Measurements from ENCODE around the gene CCDC112. TPM values are rescaled to one million over a fixed set of nuclear protein-coding genes. Genes with fewer than 3 reads are reported as not detected.
A peak's percentile ranks its signal among the peaks of the same experiment; 100 is the strongest.

CCDC112 gene
- total and polyA plus RNA-seq, 2 of the 13 experiments (the other 11 are each of a cell fraction or from before 2014, with no cell fraction given): 1.1 to 2.8 TPM

DNA sequence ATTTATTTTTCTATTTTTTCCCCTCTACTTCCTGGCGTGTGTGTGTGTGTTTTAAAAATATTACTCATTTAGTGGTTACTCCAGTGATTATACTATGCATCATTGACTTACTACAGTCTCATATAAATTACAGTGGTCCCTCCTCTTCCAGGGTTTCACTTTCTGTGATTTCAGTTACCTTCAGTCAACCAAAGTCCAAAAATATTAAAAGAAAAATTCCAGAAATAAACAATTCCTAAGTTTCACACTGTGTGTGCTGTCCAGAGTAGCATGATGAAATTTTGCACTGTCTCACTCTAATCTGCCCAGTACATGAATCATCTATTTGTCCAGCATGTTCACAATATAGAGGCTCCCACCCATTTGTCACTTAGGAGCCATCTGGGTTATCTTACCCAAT lies 47.4 kb upstream of the CCDC112 start:
- ATAC-seq: peak; percentile 80
- Histone ChIP-seq H3K27me3 (ENCODE audit: control insufficient read depth in 1 of 2, insufficient read depth in 2 of 2, low read length in 2 of 2) (no peaks in the 10 kb centered on the region), H2AFZ (ENCODE audit: low read length) (no peak overlapping the region), H3K27ac (ENCODE audit: extremely low read length, insufficient read depth, low read length) (no peak overlapping the region), H3K4me3 (replicated peaks in 1 of 3; ENCODE audit: insufficient read depth in 1 of 3, low read depth in 2 of 3, low read length in 3 of 3) (no peak overlapping the region), H3K36me3 (replicated peaks in 1 of 2; ENCODE audit: control insufficient read depth in 1 of 2, insufficient read depth in 2 of 2, low read length in 2 of 2) (no peaks in the 10 kb centered on the region), H4K20me1 (ENCODE audit: insufficient read depth, low read length) (no peaks in the 10 kb centered on the region), H3K4me1 (ENCODE audit: insufficient read depth, low read length) (peaks cover 7% of the 10 kb centered on the region), H3K79me2 (ENCODE audit: insufficient read depth, low read length) (no peaks in the 10 kb centered on the region), H3K9me3 (ENCODE audit: low read length) (no peaks in the 10 kb centered on the region), H3K9ac (ENCODE audit: insufficient read depth, low read depth, low read length) (no peak overlapping the region), H3K4me2 (ENCODE audit: low read depth, low read length) (no peak overlapping the region)
- WGBS (ENCODE audit: low lambda C conversion rate): 3% methylated on average over 1 of the region's 1 CpG
- ChIA-PET POLR2A (no interaction called here), CTCF (ENCODE audit: low intra/inter-chr PET ratio, low total read pairs) (no interaction called here)
- no TSS peak for BruUV-seq (replicated peaks)
- FAIRE-seq: no peak
- TF ChIP-seq ZNF777 (CRISPR knock-in tag; IDR thresholded peaks at IDR 0.05) (no peak), ATF4 (CRISPR knock-in tag; IDR thresholded peaks at IDR 0.05) (peak in 1 of 2 experiments; percentile 88; a peak in 2 of 4 replicates), CEBPB (IDR thresholded peaks at IDR 0.05; ENCODE audit: borderline replicate concordance, low read depth, low read length) (peak; percentile 51; the same call in 1 of the 2 replicates), EP300 (IDR thresholded peaks at IDR 0.05; ENCODE audit: low read depth in 2 of 2, low read length in 2 of 2) (peak in 1 of 2 experiments; percentile 14; a peak in 1 of 4 replicates), EP300 (CRISPR knock-in tag; IDR thresholded peaks at IDR 0.05; ENCODE audit: borderline replicate concordance) (no peak), FOSL2 (CRISPR knock-in tag; IDR thresholded peaks at IDR 0.05) (peak; percentile 82), POGZ (CRISPR knock-in tag; IDR thresholded peaks at IDR 0.05) (no peak), PCBP1 (IDR thresholded peaks at IDR 0.05; ENCODE audit: borderline replicate concordance, low read depth, low read length) (no peak)
- TF ChIP-seq, protein P1, sequence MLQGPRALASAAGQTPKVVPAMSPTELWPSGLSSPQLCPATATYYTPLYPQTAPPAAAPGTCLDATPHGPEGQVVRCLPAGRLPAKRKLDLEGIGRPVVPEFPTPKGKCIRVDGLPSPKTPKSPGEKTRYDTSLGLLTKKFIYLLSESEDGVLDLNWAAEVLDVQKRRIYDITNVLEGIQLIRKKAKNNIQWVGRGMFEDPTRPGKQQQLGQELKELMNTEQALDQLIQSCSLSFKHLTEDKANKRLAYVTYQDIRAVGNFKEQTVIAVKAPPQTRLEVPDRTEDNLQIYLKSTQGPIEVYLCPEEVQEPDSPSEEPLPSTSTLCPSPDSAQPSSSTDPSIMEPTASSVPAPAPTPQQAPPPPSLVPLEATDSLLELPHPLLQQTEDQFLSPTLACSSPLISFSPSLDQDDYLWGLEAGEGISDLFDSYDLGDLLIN (CRISPR knock-in tag; IDR thresholded peaks at IDR 0.05; ENCODE audit: borderline replicate concordance): no peak
- in situ Hi-C loops (cut with HindIII; ENCODE audit: extremely low pct_ligation_motif_present, low pct_unique_long_range_greater_than_20kb): no loop called here
- DNase-seq (ENCODE audit: low spot score): peak; percentile 12
- intact Hi-C loops (cut with micrococcal nuclease; ENCODE audit: unreplicated experiment): no loop called here
